ENCODE results near the gene IGHMBP2.
A peak's percentile ranks its signal among the peaks of the same experiment; 100 is the strongest.
"Not testable (repeated sequence)": the region's sequence is repeated elsewhere in the genome, so short reads cannot be mapped to it uniquely, and the experiment has no call there.

IGHMBP2 gene

DNA sequence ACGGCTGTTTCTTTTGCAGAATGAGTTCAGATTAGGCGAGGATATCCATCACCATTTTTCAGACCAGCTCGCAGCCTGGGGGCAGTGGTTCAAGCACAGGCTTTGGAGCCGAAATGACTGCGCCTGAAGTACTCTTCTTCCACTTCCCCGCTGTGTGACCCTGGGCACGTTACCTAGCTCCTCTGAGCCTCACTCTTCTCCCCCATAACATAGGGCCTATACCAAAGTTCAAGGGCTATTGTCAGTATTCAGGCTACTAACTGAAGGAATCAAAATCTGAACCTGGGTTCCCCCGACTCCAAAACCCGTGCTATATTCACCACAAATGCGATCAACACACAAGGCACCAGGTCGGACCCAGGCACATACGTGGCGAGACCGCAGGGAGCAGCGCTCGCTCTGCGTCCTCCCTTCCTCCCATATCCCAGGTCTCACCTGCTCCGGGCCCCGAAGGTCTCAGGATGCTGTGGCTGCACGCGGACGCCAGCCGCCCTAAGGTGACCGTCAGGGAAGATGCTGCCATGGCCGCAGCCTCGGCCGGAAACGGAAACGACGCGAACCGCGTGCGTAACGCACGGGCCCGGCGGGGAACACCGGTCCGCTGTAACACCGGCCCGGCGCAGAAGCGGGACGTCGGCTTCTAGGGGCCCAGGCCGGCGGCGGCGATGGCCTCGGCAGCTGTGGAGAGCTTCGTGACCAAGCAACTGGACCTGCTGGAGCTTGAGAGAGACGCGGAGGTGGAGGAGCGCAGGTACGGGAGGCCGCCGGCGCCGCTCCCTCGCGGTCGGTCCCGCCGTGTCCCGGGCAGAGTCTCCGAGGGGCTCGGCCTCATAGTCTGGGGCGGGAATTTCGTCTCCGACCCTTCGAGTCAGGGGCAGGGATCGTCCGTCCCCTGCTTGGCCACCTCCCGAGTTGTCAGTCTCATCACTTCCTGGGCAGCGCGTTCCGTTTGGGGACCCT lies at the start of gene IGHMBP2, which contains the start of gene MRPL21:
IGHMBP2 (plus strand) TSS at position 604 of the 960 bp plus-strand sequence; CDS start at position 666, 62 bp downstream.
MRPL21 (minus strand) TSS at position 545 of the 960 bp plus-strand sequence; CDS start at position 523, 22 bp downstream.
- DNase-seq = peak; percentile 95

DNA sequence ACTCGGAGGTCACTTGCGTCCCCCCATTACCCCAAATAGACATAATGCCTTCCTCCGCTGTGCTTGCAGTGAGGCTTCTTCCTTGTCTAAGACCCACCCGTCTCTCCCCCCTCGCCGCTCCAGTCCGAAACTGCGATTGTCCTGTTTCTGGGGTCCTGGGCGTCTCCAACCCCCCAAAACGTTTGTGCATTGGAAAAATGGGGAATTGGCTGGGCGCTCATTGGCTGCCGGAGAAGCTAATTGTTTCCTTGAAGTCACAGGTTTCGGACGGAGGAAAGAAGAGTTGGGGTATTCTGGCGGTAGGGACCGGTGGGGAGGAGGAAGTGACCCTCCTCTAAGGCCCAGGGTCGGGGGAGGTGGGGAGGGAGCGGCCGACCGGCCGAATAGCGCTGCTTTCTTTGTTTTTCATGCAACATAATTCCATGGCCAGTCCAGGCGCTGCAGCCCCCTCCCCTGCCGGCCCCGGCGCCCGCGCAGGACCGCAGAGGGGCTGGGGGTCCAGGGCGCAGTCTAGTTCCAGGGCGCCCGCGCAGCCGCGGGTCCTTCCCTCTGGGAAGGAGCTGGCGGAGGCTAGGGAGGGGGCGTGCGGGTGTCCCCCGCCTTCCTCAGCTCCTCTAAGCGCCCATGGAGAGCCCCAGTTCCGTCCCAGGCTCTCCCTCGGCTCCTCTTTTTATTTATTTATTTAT lies 49.3 kb upstream of the IGHMBP2 start:
- peak; percentile 63 for DNase-seq

DNA sequence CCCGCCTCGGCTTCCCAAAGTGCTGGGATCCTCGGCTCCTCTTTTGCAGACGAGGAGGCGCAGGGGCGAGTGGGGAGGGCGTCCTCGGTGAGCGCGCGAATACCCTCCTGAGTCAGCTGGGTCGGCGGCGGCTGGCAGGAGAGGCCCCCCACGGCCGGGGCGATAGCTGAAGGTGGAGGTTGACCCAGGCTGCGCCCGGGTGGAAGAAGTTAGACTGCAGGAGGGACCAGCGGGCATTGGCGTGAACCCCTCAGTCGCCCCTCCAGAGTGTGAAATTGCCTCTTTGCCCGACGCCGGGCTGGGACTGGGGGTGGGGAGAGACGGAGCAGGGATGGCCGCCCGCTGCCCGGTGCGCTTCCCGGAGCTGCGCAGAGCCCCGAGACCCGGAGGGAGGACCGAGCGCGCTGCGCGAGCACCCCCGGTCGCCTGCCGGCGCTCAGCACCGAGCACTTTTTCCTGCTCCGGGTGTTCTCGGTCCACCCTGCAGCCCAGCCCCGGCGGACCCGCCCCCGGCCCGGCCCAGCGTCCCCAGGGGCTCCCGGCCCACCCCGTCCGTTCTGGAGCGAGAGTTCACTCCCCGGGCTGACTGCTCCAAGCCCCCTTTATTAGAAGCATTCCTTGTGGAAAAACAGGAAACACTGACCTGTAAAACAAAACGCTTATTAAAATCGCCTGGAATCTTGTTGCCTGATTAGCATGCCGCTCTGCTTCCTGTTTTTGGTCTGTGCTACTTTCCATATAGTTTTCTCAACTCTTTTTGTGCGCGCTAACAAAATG lies 48.3 kb upstream of the IGHMBP2 start:
- peak; percentile 65 for DNase-seq

DNA sequence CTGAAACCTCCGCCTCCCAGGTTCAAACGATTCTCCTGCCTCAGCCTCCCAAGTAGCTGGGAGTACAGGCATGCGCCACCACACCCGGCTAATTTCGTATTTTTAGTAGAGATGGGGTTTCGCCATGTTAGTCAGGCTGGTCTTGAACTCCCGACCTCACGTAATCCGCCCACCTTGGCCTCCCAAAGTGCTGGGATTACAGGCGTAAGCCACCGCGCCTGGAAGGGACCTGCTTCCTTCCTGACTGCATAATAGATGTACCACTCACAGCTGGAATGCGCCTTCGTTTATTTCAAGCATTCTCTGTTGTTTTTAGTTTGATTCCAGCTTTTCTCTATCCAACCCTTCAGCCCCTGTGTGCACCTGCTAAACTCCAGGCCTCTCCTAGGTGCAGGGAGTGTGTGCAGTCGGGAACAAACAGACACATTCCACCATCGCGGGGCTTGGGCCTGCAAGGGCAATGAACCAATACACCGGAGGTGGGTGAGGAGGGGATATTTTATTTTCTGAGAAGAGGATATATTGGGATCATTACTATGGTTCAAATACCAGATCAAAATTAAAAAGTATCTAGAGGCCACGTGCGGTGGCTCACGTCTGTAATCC lies 47.2 kb upstream of the IGHMBP2 start:
- not testable (repeated sequence) for DNase-seq

DNA sequence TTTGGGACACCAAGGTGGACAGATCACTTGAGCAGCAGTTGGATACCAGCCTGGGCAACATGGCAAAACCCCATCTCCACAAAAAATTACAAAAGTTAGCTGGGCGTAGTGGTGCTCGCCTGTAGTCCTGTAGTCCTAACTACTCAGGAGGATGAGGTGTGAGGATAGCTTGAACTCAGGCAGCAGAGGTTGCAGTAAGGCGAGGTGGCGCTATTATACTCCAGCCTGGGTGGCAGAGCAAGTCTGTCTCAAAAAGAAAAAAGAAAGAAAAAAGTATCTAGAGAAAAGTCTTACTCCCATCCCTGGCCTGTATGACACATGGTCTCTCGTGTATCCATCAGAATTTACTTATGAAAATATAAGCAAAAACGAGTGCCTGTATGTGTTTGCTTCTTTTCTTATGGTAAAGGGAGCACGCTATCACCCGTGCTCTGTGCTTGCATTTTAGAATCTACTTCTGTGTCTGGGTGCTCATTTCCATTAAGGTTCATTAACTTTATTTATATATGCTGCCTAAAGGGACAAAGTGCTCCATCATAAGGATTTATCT lies 46.6 kb upstream of the IGHMBP2 start:
- no peak for DNase-seq

DNA sequence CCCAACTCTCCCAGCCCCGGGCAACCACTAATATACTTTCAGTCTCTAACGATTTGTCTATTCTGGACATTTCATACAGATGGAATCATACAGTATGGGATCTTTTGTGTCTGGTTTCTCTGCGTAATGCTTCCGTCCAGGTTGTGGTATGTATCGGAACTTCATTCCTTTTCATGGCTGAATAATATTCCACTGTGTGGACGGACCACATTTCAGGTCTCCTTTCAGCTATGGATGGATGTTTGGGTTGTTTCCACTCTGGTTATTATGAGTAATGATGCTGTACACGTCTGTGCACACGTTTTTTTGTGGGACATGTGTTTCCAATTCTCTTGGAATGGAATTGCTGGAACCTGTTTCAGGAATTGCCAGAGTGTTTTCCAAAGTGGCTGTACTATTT lies 44.6 kb upstream of the IGHMBP2 start:
- no peak for DNase-seq

DNA sequence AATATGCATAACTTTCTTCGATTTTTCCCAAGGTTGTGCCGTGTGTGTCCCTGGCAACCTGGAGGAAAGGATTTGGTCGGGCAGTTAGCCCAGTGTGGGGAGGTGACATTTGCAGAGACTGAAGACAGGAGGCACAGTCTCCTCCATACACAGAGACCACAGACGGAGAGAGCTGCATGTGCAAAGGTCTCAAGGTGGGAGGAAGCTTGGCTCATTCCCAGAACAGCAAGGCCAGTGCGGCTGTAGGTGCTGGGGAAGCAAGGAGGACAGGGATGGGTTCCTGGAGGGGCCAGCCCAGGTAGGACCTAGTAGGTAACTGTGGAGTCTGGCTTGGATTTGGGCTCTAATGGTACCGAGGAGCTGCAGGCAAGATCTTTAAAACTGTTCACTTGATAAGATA lies 41.3 kb upstream of the IGHMBP2 start:
- no peak for DNase-seq

DNA sequence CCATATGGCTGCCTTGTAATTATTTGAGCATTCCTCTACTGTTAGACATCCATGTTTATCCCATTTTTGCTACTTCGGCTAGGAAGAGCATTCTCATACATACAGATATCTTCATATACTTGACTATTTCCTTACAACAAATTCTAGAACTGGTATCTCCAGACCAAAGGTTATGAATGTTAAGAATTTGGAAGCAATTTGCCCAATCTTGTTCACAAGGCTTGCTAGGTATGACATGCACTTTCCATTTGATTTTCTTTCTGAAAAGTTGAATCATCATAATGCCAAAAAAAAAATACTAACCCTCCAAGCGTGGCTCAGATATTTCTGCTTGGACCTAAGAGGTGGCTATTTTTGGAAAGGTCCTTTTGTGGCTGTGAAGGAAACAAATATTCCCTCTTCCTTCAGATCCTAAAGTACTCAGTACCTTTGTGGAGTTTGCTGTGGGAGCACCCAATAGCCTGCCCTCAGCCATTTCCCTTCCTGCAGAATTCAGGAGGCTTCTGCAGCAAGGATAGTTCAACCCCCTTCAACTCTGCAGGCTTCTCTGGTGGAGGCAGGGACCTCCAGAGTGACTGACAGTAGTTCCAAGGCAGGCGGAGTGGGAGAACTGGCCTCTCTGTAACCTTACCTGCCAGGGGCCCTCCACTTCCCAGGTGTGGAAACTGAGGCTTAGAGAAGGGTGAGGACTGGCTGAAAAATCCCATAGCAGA lies 40.0 kb upstream of the IGHMBP2 start:
- no peak for DNase-seq

DNA sequence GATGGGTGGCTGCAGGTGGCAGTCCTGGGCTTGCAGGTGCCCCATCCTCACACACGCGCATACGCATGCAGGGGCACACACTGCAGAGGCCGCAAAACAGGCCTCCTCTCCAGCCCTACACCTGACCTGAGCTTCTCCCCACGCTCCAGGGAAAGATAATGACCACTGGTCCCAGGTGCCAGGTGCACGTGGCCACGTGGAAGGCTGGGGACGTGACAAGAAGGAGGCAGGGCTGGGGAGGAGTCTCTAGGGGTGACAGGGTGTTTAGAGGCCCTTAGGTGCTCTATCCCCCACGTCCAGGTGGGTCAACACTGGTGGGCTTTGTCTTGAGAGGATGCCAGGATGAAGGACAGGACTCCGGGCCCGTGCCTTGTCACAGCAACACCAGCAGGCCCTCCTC lies 38.5 kb upstream of the IGHMBP2 start:
- DNase-seq = no peak

DNA sequence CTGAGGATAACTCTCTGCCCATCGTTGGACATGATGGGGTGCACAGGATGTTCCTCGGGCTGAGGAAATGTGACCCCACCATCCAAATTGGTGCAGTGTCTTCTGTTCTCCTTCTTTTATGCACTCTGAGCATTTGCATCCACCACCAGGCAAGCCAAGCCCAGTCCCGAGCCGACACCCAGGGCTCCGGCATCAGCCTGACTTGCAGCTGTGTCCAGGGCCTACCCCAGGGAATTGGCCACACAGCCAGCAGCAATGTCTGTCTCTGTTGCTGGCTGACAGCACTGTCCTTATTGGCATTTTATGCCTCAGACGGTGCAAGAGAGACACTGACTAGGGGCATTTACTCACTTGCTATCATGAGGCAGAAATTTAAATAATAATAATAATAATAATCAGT lies 36.6 kb upstream of the IGHMBP2 start:
- no peak for DNase-seq

DNA sequence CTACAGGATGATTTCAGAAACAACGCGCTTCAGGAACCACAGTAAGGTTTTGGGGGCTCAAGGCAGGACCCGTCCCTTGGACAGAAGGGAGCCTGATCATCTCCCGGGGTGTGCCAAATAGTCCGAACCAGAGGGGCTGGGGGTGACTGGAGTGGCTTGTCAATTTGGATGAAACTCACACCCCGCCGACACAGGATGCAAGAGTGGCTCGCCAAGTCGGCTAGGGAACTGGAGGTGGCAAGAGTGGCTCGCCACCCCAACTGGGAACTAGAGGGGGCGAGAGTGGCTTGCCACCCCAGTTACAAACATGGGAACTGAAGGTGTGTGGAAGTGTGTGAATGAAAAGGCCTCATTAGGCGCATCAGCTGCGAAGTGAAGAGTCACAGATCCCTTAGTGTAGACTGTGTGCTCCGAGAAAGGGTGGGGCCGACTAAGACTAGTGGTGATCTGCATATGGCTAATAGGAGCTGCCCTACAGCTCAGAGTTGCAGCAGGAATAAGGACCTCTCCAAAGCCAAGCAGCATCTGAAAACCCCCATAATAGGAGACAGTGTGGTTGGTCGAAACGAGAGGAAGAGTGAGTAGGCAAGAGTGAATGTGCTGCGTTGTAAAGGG lies 35.4 kb upstream of the IGHMBP2 start:
- DNase-seq = no peak

DNA sequence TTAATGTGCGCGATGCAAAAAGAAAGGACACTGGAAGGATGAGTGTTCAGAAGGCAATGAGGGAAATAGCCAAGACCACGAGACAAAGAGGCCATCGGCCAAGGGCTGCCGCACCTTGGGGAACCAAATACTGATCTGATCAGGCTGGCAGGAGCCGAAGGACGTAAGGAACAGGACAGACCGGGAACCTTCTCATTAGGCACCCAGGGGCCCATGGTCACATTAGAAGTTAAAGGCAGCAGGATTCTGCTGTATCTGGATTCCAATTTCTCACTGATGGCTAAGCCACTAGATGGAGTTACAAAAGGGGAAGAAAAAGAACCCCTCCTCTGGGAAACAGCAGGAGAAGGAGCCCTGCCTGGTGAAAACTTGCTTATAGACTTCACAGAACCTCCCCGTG lies 33.2 kb upstream of the IGHMBP2 start:
- peak; percentile 29 for DNase-seq

DNA sequence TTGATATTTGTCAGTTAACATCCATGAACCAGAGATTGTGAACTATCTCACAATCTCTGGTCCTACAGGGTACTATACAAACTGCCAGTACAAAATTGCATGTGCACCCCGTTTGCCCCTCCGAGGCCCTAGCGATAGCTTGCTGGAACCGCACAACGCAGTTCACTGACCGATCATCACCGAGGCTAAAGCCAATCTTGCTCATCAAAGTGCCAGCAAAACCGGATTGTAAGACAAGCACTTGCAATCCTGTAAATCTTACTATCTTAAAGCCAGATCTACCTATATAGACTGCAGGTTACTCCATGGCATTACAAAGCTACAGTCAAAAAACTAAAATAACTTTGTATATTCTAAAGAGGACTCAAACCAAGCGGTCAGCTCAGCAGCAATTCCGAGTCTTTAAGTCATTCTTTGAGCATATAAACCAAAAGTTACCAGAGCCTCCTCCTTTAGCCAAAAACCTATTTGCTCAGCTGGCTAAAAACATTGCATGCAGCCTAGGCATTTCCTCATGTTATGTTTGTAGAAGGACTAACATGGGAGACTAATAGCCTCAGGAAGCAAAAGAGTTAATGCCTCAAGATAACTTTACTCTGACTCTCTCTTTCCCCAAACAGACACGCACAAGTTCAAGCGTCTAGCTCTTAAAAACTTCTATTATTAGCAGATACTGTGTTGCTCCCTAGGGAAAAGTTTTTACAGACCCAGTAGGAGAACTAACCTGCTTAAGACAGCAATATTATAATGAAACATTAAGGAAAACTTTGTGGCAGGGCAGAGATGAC lies 31.3 kb upstream of the IGHMBP2 start:
- no peak for DNase-seq

DNA sequence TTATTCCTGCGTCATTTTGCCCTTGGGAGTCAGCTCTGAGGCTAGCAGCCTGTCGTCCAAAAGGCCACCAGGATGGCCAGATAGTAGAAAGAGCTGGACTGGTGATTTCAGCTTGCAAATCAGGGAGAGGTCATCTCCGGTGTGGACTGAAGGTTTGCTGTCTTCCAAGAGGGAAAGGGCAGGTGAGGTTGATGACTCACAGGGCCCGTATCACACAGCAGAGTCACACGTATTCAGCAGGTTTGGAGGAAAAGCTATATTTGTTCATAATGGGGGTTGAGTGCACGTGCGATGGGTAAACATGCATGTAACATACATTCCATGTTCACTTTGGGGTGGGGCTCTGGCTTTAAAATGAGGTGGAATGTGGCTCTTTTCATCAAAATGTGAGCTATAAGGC lies 25.7 kb upstream of the IGHMBP2 start:
- no peak for DNase-seq

DNA sequence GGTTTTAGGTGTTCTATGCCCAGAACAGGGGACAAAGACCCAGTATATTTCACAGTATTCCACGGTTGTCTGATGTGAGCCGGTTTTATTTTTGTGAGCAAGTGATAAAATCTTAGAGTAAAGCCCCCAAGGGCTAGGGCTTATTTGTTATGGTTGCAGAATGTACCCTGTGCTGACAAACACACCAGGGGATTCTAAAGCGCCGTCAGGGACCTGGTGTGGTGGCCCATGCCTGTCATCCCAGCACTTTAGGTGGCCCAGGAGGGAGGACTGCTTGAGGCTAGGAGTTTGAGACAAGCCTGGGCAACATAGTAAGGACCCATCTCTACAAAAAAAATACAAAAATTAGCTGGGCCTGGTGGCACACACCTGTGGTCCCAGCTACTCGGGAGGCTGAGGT lies 22.8 kb upstream of the IGHMBP2 start:
- DNase-seq = no peak

DNA sequence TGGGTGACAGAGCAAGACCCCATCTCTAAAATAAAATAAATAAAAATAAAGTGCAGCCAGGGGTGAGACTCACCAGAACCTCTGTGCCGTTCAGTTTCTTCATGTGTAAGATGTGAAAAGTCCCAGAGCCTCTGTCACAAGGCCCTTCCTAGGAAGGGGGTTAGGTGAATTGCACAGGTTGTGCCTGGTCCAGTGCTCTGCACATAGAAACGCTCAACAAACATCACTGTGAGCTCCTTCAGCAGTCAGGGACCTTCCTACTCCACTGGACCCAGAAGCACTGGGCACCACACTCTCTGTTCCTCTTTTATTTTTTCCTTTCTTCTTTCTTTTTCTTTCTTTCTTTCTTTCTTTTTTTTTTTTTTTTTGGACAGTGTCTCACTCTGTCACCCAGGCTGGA lies 22.4 kb upstream of the IGHMBP2 start:
- DNase-seq = no peak

DNA sequence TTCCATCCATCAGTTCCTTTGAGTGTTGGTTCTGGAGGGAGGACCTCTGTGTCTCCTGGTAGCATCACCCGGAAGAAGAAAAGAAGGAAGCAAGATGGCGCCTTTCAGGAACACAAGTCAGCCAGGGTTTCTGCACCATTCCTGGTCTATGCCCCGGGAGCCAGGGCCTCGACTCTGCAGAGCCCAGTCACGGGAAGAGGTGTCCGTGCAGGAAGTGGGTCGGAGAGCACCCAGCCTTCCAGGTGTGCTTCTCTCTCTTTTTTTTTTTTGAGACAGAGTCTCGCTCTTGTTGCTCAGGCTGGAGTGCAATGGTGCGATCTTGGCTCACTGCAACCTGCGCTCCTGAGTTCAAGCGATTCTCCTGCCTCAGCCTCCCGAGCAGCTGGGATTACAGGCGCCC lies 21.3 kb upstream of the IGHMBP2 start:
- DNase-seq = no peak

DNA sequence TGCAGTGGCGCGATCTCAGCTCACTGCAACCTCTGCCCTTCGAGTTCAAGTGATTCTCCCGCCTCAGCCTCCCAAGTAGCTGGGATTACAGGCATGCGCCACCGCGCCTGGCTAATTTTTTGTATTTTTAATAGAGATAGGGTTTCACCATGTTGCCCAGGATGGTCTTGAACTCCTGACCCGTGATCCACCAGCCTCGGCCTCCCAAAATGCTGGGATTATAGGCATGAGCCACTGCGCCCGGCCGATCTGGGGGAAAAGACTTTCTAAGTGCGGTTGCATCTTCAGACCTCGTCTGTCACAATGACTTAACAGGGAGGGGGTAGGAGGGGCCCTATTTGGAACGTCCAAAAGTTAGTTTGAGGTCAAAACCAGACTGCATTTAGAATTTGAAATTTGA lies 18.9 kb upstream of the IGHMBP2 start:
- not testable (repeated sequence) for DNase-seq

DNA sequence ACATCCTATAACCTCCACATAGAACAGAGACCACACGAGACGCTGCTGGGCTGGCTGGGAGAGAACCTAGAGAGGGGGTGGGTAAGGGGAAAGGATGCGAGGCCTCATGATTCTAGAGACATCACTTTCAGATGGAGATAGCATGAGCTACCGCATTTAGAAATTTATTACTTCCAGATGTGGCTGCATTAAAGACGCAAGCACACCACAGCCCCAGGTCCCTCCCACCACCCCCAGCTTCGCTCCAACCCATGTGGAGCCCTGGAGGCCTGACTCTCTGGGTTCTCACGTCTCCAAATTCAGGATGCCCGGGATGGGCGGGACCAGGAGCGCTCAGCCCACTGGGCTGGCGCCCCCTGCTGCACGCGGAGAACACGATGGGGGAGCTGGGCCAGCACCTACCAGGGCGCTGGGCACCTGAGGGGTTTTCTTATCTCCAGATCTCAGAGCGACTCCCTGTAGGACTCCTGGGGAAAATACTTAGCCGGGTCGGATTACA lies 13.7 kb upstream of the IGHMBP2 start:
- peak; percentile 17 for DNase-seq

All from retina (tissue), 1 donor.